HUES6 (cell line): ENCODE results near the gene GRK3.

Source experiments
- H3K27ac ChIP-seq: 2 replicates; pipeline ENCODE4 v1.7.0; 2013; ENCODE audit warnings: low read depth, mild to moderate bottlenecking, low read length, inconsistent platforms
- H3K27me3 ChIP-seq: 2 replicates; pipeline ENCODE4 v1.6.1; 2013; ENCODE audit warnings: low read length; ENCODE audit not compliant: control insufficient read depth, insufficient read depth
- H3K36me3 ChIP-seq: 2 replicates; pipeline ENCODE4 v1.6.1; 2013; ENCODE audit warnings: low read length; ENCODE audit not compliant: control insufficient read depth, insufficient read depth
- H3K4me1 ChIP-seq: 2 replicates; pipeline ENCODE4 v1.6.1; 2013; ENCODE audit warnings: low read length; ENCODE audit not compliant: control insufficient read depth, insufficient read depth
- H3K4me3 ChIP-seq: 2 replicates; pipeline ENCODE4 v1.5.1; 2013; ENCODE audit warnings: low read depth, low read length
- H3K9ac ChIP-seq: one replicate; pipeline ENCODE4 v1.6.1; 2013; ENCODE audit warnings: mild to moderate bottlenecking, low read length
- H3K9me3 ChIP-seq: 2 replicates; pipeline ENCODE4 v1.6.1; 2013; ENCODE audit warnings: low read depth, low read length; ENCODE audit not compliant: control insufficient read depth, insufficient read depth

GRK3 gene

GRCh38 chr22:25627271-25627852, 62.9 kb downstream of the GRK3 start:
- H3K9ac ChIP-seq: no peak overlapping the region
- no peak overlapping the region for H3K4me3 ChIP-seq
- H3K36me3 ChIP-seq: no peaks in the 10 kb centered on the region
- no peak overlapping the region for H3K27ac ChIP-seq
- H3K27me3 ChIP-seq: no peaks in the 10 kb centered on the region
- peaks cover 10% of the 10 kb centered on the region for H3K4me1 ChIP-seq
- H3K9me3 ChIP-seq: no peaks in the 10 kb centered on the region

- Histone ChIP-seq H3K9me3 (no peaks in the 10 kb centered on the region), H3K27me3 (no peaks in the 10 kb centered on the region), H3K9ac (no peak overlapping the region), H3K4me3 (no peak overlapping the region), H3K27ac (no peak overlapping the region), H3K4me1 (peaks cover 8% of the 10 kb centered on the region), H3K36me3 (no peaks in the 10 kb centered on the region)
These were observed 64.0 kb downstream of the GRK3 start for GRCh38 chr22:25628494-25628893.

DNA sequence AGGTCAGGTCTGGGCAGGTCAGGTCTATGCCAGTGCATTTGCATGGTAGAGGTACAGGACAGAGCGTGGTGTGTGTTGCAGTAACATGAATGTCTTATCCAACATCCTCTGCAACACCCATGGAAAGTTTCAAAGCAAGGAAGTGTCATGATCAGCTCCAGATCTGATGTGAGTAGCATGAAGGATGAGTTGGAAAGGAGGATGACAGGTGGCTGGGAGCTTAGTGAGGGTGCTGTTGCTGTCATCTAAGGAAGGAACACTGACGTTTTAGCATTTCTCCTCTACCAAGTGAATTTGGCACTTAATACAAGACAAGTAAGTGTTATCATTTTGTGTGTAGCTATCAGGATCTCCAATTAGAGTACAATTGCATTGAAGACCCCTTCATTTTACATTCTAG, 65.1 kb downstream of the GRK3 start:
- Histone ChIP-seq H3K4me3 (no peak overlapping the region), H3K27me3 (no peaks in the 10 kb centered on the region), H3K4me1 (peaks cover 8% of the 10 kb centered on the region), H3K9ac (no peak overlapping the region), H3K27ac (no peak overlapping the region), H3K9me3 (no peaks in the 10 kb centered on the region), H3K36me3 (no peaks in the 10 kb centered on the region)

DNA sequence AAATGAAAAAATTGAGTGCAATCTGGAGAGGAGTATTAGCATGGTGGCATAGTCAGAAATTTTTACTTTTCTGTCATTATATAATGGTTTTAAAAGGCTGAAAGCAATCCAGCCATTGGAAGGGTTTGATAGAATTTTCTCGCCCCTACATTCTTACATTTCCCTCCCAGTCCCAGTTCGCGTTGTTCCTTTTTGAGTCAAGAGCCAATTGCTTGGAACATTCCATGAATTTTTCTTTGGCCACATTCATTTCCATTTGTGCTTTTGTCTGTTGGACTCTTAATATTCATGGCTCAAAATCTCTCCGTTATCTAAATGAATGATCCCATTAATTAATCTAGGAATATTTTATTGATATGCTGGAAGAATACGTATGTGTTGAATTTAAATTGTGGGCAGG, 66.0 kb downstream of the GRK3 start:
- H3K9ac ChIP-seq: no peak overlapping the region
- no peaks in the 10 kb centered on the region for H3K36me3 ChIP-seq
- H3K27me3 ChIP-seq: no peaks in the 10 kb centered on the region
- no peak overlapping the region for H3K4me3 ChIP-seq
- H3K27ac ChIP-seq: no peak overlapping the region
- H3K9me3 ChIP-seq: no peaks in the 10 kb centered on the region
- H3K4me1 ChIP-seq: peaks cover 8% of the 10 kb centered on the region

- Histone ChIP-seq H3K4me3 (no peak overlapping the region), H3K27ac (no peak overlapping the region), H3K4me1 (no peaks in the 10 kb centered on the region; the same call in 1 of the 2 replicates), H3K27me3 (no peaks in the 10 kb centered on the region), H3K9me3 (peaks cover 9% of the 10 kb centered on the region; the same call in 1 of the 2 replicates), H3K36me3 (peaks cover 11% of the 10 kb centered on the region; the same call in 1 of the 2 replicates), H3K9ac (no peak overlapping the region)
These were observed 71.8 kb downstream of the GRK3 start for GRCh38 chr22:25636323-25636722.

GRCh38 chr22:25637032-25637431, 72.6 kb downstream of the GRK3 start:
- H3K4me1 ChIP-seq: no peaks in the 10 kb centered on the region; the same call in 1 of the 2 replicates
- H3K27me3 ChIP-seq: no peaks in the 10 kb centered on the region
- H3K9ac ChIP-seq: no peak overlapping the region
- peaks cover 11% of the 10 kb centered on the region; the same call in 1 of the 2 replicates for H3K36me3 ChIP-seq
- H3K27ac ChIP-seq: no peak overlapping the region
- H3K9me3 ChIP-seq: peaks cover 9% of the 10 kb centered on the region; the same call in 1 of the 2 replicates
- H3K4me3 ChIP-seq: no peak overlapping the region

DNA sequence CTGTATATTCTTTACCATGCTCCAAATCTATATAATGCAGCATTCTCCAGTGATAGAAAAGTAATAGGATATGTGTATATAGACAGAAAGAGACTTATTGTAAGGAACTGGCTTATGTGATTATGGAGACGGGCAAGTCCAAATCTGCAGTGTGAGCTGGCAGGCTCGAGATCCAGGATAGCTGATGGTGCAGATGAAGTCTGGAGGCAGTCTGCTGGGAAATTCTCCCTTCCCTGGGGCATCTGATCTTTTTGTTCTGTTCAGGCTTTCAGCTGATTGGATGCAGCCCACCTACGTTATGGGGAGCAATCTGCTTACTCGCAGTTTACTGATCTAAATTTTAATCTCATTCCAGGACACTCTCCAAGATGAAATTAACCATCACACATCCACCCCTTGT, 73.2 kb downstream of the GRK3 start:
- peaks cover 9% of the 10 kb centered on the region; the same call in 1 of the 2 replicates for H3K9me3 ChIP-seq
- peaks cover 11% of the 10 kb centered on the region; the same call in 1 of the 2 replicates for H3K36me3 ChIP-seq
- H3K27ac ChIP-seq: no peak overlapping the region
- H3K27me3 ChIP-seq: no peaks in the 10 kb centered on the region
- H3K9ac ChIP-seq: no peak overlapping the region
- H3K4me1 ChIP-seq: no peaks in the 10 kb centered on the region; the same call in 1 of the 2 replicates
- H3K4me3 ChIP-seq: no peak overlapping the region

DNA sequence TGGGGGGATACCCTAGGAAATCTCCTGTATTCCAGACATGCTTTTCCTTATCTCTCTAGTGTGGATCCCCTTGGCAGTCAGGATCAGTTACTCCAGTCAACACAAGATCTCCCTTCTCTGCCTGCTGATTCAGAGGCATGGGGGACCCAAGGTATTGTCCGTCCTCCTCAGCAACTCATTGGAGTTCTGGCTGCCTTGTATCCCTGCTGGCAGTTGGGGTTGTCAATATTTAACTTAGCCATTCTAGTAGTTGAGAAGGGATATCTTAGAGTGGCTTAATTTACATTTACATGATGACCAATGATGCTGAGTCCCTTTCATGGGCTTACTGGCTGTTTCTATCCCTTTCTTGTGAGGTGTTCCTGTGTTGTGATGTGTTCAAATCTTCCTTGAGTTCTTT, 74.2 kb downstream of the GRK3 start:
- Histone ChIP-seq H3K36me3 (peaks cover 11% of the 10 kb centered on the region; the same call in 1 of the 2 replicates), H3K27ac (no peak overlapping the region), H3K4me3 (no peak overlapping the region), H3K9ac (no peak overlapping the region), H3K9me3 (peaks cover 9% of the 10 kb centered on the region; the same call in 1 of the 2 replicates), H3K4me1 (peaks cover 1% of the 10 kb centered on the region; the same call in 1 of the 2 replicates), H3K27me3 (no peaks in the 10 kb centered on the region)

DNA sequence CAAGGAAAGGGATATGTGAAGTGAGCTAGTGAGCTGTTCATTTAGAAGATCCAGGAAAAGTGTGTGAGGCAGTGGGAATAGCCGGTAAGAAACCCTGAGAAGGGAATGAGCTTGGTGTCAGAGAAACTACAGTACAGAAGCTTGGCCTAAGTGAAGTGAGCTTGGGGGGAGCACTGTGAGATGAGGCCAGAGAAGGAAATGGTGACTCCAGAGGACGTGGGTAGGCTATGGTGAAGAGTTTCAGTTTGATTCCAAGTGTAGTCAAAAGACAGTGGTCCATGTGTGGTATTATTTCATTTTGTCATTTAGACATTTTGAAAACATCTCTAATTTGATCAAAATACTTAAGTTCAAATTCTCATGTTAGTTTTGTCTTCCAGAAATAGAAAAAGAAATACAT, 77.2 kb downstream of the GRK3 start:
- H3K9me3 ChIP-seq: peaks cover 9% of the 10 kb centered on the region; the same call in 1 of the 2 replicates
- no peak overlapping the region for H3K9ac ChIP-seq
- peaks cover 3% of the 10 kb centered on the region; the same call in 1 of the 2 replicates for H3K4me1 ChIP-seq
- no peak overlapping the region for H3K4me3 ChIP-seq
- H3K36me3 ChIP-seq: peaks cover 11% of the 10 kb centered on the region; the same call in 1 of the 2 replicates
- no peak overlapping the region for H3K27ac ChIP-seq
- H3K27me3 ChIP-seq: no peaks in the 10 kb centered on the region

- H3K36me3 ChIP-seq: peaks cover 3% of the 10 kb centered on the region; the same call in 1 of the 2 replicates
- peaks cover 9% of the 10 kb centered on the region; the same call in 1 of the 2 replicates for H3K9me3 ChIP-seq
- H3K9ac ChIP-seq: no peak overlapping the region
- no peak overlapping the region for H3K4me3 ChIP-seq
- H3K4me1 ChIP-seq: peaks cover 3% of the 10 kb centered on the region; the same call in 1 of the 2 replicates
- no peaks in the 10 kb centered on the region for H3K27me3 ChIP-seq
- no peak overlapping the region for H3K27ac ChIP-seq
These were observed 78.9 kb downstream of the GRK3 start for GRCh38 chr22:25643232-25644000.

GRCh38 chr22:25644122-25644521, 79.6 kb downstream of the GRK3 start:
- no peak overlapping the region for H3K27ac ChIP-seq
- H3K27me3 ChIP-seq: no peaks in the 10 kb centered on the region
- no peak overlapping the region for H3K9ac ChIP-seq
- H3K4me1 ChIP-seq: peaks cover 3% of the 10 kb centered on the region; the same call in 1 of the 2 replicates
- H3K4me3 ChIP-seq: no peak overlapping the region
- H3K36me3 ChIP-seq: no peaks in the 10 kb centered on the region
- peaks cover 9% of the 10 kb centered on the region; the same call in 1 of the 2 replicates for H3K9me3 ChIP-seq
